EH (cell line): ENCODE data around the gene DENND1A.
A peak's percentile ranks its signal among the peaks of the same experiment; 100 is the strongest.

Experiments used
- DNase-seq: peaks from one replicate; pipeline ENCODE4 v3.0.0-alpha.2; 2015; ENCODE audit warnings: low read depth

The DENND1A gene

GRCh38 chr9:123485216-123485615 is 444.7 kb downstream of the DENND1A start:
- no peak for DNase-seq

- DNase-seq = no peak
Observed at GRCh38 chr9:123484130-123484529, 445.8 kb downstream of the DENND1A start.

- DNase-seq = no peak
Observed at GRCh38 chr9:123483191-123483803, 446.6 kb downstream of the DENND1A start.

GRCh38 chr9:123482295-123482968 is 447.5 kb downstream of the DENND1A start:
- DNase-seq = no peak

GRCh38 chr9:123481209-123481865 is 448.6 kb downstream of the DENND1A start:
- no peak for DNase-seq

- no peak for DNase-seq
Observed at GRCh38 chr9:123480791-123481190, 449.1 kb downstream of the DENND1A start.

GRCh38 chr9:123480096-123480495 is 449.8 kb downstream of the DENND1A start:
- DNase-seq = no peak

GRCh38 chr9:123478967-123479602 is 450.8 kb downstream of the DENND1A start:
- DNase-seq = no peak

- DNase-seq = no peak
Observed at GRCh38 chr9:123478160-123478559, 451.8 kb downstream of the DENND1A start.

GRCh38 chr9:123475407-123475806 is 454.5 kb downstream of the DENND1A start:
- DNase-seq = no peak

- no peak for DNase-seq
Observed at GRCh38 chr9:123472862-123473614, 456.9 kb downstream of the DENND1A start.

GRCh38 chr9:123471843-123472570 is 457.9 kb downstream of the DENND1A start:
- no peak for DNase-seq

- no peak for DNase-seq
Observed at GRCh38 chr9:123470991-123471770, 458.7 kb downstream of the DENND1A start.

- no peak for DNase-seq
Observed at GRCh38 chr9:123470121-123470782, 459.7 kb downstream of the DENND1A start.

GRCh38 chr9:123469282-123469681 is 460.6 kb downstream of the DENND1A start:
- DNase-seq = no peak

- no peak for DNase-seq
Observed at GRCh38 chr9:123468541-123468940, 461.4 kb downstream of the DENND1A start.

- no peak for DNase-seq
Observed at GRCh38 chr9:123465304-123465703, 464.6 kb downstream of the DENND1A start.

- DNase-seq = peak; percentile 7
Observed at GRCh38 chr9:123460091-123460490, 469.8 kb downstream of the DENND1A start.

- DNase-seq = no peak
Observed at GRCh38 chr9:123457583-123457982, 472.3 kb downstream of the DENND1A start.

GRCh38 chr9:123456011-123456410 is 473.9 kb downstream of the DENND1A start:
- no peak for DNase-seq
